Keratinocyte (primary cell): Measurements from ENCODE around the gene FMO1.

Source experiments
- EZH2 ChIP-seq: IDR thresholded peaks from one replicate; pipeline ENCODE4 v1.6.1; 2012; ENCODE audit warnings: inconsistent platforms, mild to moderate bottlenecking, low read length, moderate library complexity
- TF ChIP-seq, protein P1 (sequence below), 3 experiments: IDR thresholded peaks in 1 of 3; conservative IDR thresholded peaks in 1 of 3; optimal IDR thresholded peaks in 1 of 3; 2 replicates in 2 of 3; 3 replicates in 1 of 3; pipeline versions ENCODE3 to v1.5.1; 2011; ENCODE audit warnings: low read length in 3 of 3, mild to moderate bottlenecking in 3 of 3, moderate library complexity in 2 of 3, control low read depth in 1 of 3, inconsistent platforms in 1 of 3; ENCODE audit not compliant: insufficient read depth in 2 of 3; ENCODE audit errors: extremely low read depth in 1 of 3

DNA sequence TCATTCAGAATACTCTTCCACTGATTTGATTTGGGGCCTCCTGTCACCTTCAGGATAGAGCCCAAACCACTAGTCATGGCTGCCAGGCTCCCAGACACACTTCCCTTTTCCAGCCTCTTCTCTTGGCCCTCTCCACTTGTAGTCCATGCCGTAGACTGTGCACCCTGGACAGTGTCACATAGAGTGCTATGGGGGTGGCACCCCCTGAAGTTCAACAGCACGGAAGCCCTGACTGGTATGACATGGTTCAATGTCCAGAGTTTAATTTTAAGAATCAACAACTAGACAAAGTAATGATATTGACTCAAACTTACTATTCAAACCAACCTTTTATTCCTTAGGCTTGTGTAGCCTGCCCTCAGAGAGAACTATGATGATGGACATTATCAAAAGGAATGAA is 40.9 kb upstream of the FMO1 start:
- TF ChIP-seq, protein P1, sequence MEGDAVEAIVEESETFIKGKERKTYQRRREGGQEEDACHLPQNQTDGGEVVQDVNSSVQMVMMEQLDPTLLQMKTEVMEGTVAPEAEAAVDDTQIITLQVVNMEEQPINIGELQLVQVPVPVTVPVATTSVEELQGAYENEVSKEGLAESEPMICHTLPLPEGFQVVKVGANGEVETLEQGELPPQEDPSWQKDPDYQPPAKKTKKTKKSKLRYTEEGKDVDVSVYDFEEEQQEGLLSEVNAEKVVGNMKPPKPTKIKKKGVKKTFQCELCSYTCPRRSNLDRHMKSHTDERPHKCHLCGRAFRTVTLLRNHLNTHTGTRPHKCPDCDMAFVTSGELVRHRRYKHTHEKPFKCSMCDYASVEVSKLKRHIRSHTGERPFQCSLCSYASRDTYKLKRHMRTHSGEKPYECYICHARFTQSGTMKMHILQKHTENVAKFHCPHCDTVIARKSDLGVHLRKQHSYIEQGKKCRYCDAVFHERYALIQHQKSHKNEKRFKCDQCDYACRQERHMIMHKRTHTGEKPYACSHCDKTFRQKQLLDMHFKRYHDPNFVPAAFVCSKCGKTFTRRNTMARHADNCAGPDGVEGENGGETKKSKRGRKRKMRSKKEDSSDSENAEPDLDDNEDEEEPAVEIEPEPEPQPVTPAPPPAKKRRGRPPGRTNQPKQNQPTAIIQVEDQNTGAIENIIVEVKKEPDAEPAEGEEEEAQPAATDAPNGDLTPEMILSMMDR (optimal IDR thresholded peaks at IDR 0.05 in 1 of 3, IDR thresholded peaks at IDR 0.05 in 1 of 3, conservative IDR thresholded peaks at IDR 0.05 in 1 of 3; ENCODE audit: extremely low read depth in 1 of 3, insufficient read depth in 2 of 3, low read length in 3 of 3) = no peak
- TF ChIP-seq EZH2 = no peak
